ENCODE measurements around the gene GINM1. TPM values are rescaled to one million over a fixed set of nuclear protein-coding genes. Genes with fewer than 3 reads are reported as not detected.

Gene GINM1
- total RNA-seq, 1 experiment from 2014 or later = 29.0 TPM

GRCh38 chr6:149580880-149581279 is 14.7 kb downstream of the GINM1 start:
- DNase-seq (ENCODE audit: low read depth, low spot score) = no peak
- in situ Hi-C loops (cut with HindIII; ENCODE audit: low pct_unique_long_range_greater_than_20kb, low sequenced_read_pairs) = no loop called here

- no peak for DNase-seq (ENCODE audit: low read depth, low spot score)
- in situ Hi-C loops (cut with HindIII; ENCODE audit: low pct_unique_long_range_greater_than_20kb, low sequenced_read_pairs) = no loop called here
These were observed 15.2 kb downstream of the GINM1 start for GRCh38 chr6:149581349-149581748.

- DNase-seq (ENCODE audit: low read depth, low spot score) = peak; percentile 5
- in situ Hi-C loops (cut with HindIII; ENCODE audit: low pct_unique_long_range_greater_than_20kb, low sequenced_read_pairs) = no loop called here
These were observed 20.0 kb downstream of the GINM1 start for GRCh38 chr6:149586149-149586548.

- in situ Hi-C loops (cut with HindIII; ENCODE audit: low pct_unique_long_range_greater_than_20kb, low sequenced_read_pairs) = no loop called here
- no peak for DNase-seq (ENCODE audit: low read depth, low spot score)
These were observed 26.8 kb downstream of the GINM1 start for GRCh38 chr6:149592983-149593382.

- in situ Hi-C loops (cut with HindIII; ENCODE audit: low pct_unique_long_range_greater_than_20kb, low sequenced_read_pairs) = no loop called here
These were observed 27.2 kb downstream of the GINM1 start for GRCh38 chr6:149593408-149593807.

GRCh38 chr6:149600508-149600907 is 34.3 kb downstream of the GINM1 start:
- no peak for DNase-seq (ENCODE audit: low read depth, low spot score)
- in situ Hi-C loops (cut with HindIII; ENCODE audit: low pct_unique_long_range_greater_than_20kb, low sequenced_read_pairs) = no loop called here

More at GRCh38 chr6:149593408-149593807, 27.2 kb downstream of the GINM1 start:
- DNase-seq (ENCODE audit: low read depth, low spot score) = no peak

- DNase-seq (ENCODE audit: low read depth, low spot score) = no peak
- in situ Hi-C loops (cut with HindIII; ENCODE audit: low pct_unique_long_range_greater_than_20kb, low sequenced_read_pairs) = no loop called here
These were observed 42.3 kb downstream of the GINM1 start for GRCh38 chr6:149608381-149608982.

- in situ Hi-C loops (cut with HindIII; ENCODE audit: low pct_unique_long_range_greater_than_20kb, low sequenced_read_pairs) = no loop called here
These were observed 48.2 kb downstream of the GINM1 start for GRCh38 chr6:149614337-149614736.

GRCh38 chr6:149615805-149616204 is 49.6 kb downstream of the GINM1 start:
- in situ Hi-C loops (cut with HindIII; ENCODE audit: low pct_unique_long_range_greater_than_20kb, low sequenced_read_pairs) = no loop called here
- peak; percentile 49 for DNase-seq (ENCODE audit: low read depth, low spot score)

More at GRCh38 chr6:149614337-149614736, 48.2 kb downstream of the GINM1 start:
- no peak for DNase-seq (ENCODE audit: low read depth, low spot score)

GRCh38 chr6:149627672-149628071 is 61.5 kb downstream of the GINM1 start:
- no peak for DNase-seq (ENCODE audit: low read depth, low spot score)
- in situ Hi-C loops (cut with HindIII; ENCODE audit: low pct_unique_long_range_greater_than_20kb, low sequenced_read_pairs) = no loop called here

GRCh38 chr6:149628875-149629510 is 62.8 kb downstream of the GINM1 start:
- in situ Hi-C loops (cut with HindIII; ENCODE audit: low pct_unique_long_range_greater_than_20kb, low sequenced_read_pairs) = no loop called here
- no peak for DNase-seq (ENCODE audit: low read depth, low spot score)

GRCh38 chr6:149634315-149634714 is 68.1 kb downstream of the GINM1 start:
- no peak for DNase-seq (ENCODE audit: low read depth, low spot score)
- in situ Hi-C loops (cut with HindIII; ENCODE audit: low pct_unique_long_range_greater_than_20kb, low sequenced_read_pairs) = no loop called here

- DNase-seq (ENCODE audit: low read depth, low spot score) = no peak
- in situ Hi-C loops (cut with HindIII; ENCODE audit: low pct_unique_long_range_greater_than_20kb, low sequenced_read_pairs) = no loop called here
These were observed 69.9 kb downstream of the GINM1 start for GRCh38 chr6:149636124-149636523.

Small RNA genes within 50 kb of the gene (small RNA-seq; reads per million reads assigned to genes)
- gene RF00019 = 0 reads per million in 2 experiments
- gene RF00410 = 0 reads per million in 2 experiments
- gene RNU7-3P = 0 reads per million in 2 experiments

Other genes with a start within 250 kb of the GINM1 start
- 12.4 and 16.6 TPM in 2 replicates for gene TAB2, start 248.7 kb upstream of the GINM1 start, total RNA-seq (2014; rRNA removed; shearing (Covaris generic))
- 0.43 TPM in 1 of 2 replicates, not detected in the other for gene SUMO4, start 166.1 kb upstream of the GINM1 start, total RNA-seq (2014; rRNA removed; shearing (Covaris generic))
- gene ZC3H12D, start 81.4 kb upstream of the GINM1 start, total RNA-seq (2014; rRNA removed; shearing (Covaris generic)) = 0.13 TPM in 1 of 2 replicates, not detected in the other
- 21.3 and 22.0 TPM in 2 replicates for gene PPIL4, start 20.3 kb upstream of the GINM1 start, total RNA-seq (2014; rRNA removed; shearing (Covaris generic))
- gene KATNA1, start 82.3 kb downstream of the GINM1 start, total RNA-seq (2014; rRNA removed; shearing (Covaris generic)) = 20.8 and 21.2 TPM in 2 replicates
- 12.8 and 17.1 TPM in 2 replicates for gene LATS1, start 151.7 kb downstream of the GINM1 start, total RNA-seq (2014; rRNA removed; shearing (Covaris generic))
- 31.3 and 33.4 TPM in 2 replicates for gene NUP43, start 180.2 kb downstream of the GINM1 start, total RNA-seq (2014; rRNA removed; shearing (Covaris generic))
- gene PCMT1, start 183.4 kb downstream of the GINM1 start, total RNA-seq (2014; rRNA removed; shearing (Covaris generic)) = 194 and 197 TPM in 2 replicates